Activated CD4-positive, alpha-beta T cell treated with anti-CD3 and anti-CD28 coated beads, Interleukin-2, amount 50 U/mL, for 4 hours (primary cell): ENCODE results near the gene SCAMP1.
"Not testable (repeated sequence)": the region's sequence is repeated elsewhere in the genome, so short reads cannot be mapped to it uniquely, and the experiment has no call there.

Source experiments
- DNase-seq, 2 experiments: peaks; one replicate each; pipeline ENCODE4 v3.0.0-alpha.2; 2020

SCAMP1 gene

DNA sequence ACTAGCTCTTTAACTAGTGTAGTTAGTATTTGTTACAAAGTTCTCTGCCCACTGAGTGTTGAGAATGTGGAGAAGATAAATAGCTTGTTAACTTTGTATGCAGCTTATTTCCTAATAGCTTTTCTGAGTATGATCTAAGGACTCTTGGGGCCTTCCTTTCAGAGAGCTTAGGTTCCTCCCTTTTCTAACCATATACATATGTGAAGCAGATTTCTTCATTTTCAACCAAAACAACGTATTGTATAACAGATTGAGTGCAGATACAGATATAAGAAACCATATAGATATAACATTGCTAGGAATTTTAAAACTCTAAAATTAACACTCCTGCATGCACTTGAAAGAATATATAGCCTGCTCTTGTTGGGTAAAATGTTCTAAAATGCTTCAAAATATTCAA is 70.4 kb downstream of the SCAMP1 start:
- no peak for DNase-seq

DNA sequence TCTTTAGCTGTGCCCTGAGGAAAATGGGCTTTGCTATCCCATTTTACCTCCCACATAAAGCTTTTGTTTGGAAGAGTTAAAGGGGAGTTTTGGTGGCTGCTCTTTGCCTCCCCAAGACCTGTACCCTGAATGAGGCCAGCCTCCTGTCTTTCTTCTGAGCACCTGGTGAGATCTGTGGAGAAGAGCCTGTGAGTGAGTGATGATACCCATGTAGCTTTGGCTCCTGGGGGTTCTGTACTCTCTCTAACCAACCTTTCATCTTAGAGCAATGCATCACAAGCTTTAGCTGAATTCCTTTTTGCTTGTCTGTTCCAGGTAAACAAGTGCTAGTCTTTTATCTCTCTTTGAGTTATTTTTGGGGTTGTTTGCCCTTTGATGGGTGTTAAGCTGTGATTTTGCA is 73.6 kb downstream of the SCAMP1 start:
- DNase-seq, result no peak

DNA sequence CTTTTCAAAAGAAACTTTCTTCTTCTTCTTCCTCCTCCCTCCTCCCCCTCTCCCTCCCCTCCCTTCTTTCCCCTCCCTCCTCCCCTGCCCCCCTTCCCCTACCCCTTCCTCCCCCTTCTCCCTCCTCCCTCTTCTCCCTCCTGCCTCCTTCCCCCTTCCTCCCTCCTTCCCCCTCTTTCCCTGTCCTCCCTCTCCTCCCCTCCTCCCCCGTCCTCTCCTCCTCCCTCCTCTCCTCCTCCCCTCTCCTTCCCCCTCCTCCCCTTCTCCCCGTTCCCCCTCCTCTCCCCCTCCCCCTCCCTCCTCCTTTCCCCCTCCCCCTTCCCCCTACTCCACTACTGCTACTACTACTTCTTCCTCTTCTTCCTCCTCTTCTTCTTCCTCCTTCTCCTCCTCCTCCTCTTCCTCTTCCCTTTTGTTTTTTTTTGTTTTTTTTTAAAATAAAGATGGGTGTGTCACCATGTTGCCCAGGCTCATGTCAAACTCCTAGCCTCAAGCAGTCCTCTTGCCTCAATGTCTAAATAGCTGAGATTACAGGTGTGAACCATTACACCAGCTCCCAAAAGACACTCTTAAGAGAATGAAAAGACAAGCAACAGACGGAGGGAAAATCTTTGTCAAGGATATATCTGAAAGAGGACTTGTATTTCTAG is 87.5 kb downstream of the SCAMP1 start:
- DNase-seq, result no peak

DNA sequence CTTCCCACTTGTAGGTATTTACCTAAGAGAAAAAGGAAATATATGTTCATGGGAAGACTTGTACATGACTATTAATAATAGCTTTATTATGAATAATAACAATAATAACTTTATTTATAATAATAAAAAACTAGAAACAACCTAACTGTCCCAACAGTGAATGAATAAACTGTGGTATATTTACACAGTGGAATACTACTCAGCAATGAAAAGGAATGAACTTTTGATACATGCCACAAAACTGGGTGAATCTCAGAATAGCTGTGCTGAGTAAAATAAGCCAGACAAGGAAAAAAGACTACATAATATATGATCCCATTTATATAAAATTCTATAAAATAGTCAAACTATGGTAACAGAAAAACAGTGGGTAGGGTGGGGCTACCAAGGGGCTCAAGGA is 88.7 kb downstream of the SCAMP1 start:
- DNase-seq, result no peak

DNA sequence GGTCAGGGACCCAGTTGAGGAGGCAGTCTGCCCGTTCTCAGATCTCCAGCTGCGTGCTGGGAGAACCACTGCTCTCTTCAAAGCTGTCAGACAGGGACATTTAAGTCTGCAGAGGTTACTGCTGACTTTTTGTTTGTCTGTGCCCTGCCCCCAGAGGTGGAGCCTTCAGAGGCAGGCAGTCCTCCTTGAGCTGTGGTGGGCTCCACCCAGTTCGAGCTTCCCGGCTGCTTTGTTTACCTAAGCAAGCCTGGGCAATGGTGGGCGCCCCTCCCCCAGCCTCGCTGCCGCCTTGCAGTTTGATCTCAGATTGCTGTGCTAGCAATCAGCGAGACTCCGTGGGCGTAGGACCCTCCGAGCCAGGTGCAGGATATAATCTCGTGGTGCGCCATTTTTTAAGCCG is 97.1 kb downstream of the SCAMP1 start:
- not testable (repeated sequence) for DNase-seq

DNA sequence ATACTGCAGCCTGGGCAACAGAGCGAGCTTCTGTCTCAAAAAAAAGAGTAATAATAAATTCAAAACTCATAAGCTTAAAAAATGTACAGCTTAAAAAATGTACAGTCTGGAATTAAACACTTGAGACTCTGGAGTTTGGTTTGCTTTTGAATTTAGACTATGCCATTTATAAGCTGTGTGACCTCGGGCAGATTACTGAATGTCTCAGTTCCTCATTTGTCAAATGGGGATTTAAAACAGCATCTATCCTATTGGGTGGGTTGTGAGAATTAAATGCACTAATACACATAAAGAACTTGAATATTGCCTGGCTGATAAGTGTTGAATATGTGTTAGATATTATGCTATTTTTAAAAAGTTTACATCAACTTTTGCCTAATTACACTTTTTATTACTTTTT is 98.4 kb downstream of the SCAMP1 start:
- DNase-seq, result no peak

DNA sequence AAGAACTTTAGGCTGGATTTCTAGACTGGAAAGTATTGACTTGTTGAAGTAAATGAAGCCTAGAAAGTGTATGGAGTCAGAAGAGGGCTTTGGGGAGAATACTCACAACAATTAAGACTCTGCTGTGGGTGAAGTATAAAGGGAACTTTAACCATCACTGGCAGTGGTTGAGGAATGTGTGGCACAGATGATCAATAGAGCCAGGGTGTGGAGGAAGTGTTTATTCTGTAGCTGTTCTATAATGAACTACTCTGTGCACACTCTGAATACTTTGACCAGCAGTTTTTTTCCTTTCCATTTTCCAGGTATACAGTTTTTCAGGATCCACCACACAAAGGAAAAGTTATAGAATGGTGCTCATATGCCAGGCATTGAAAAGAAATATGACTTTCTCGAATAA is 106.7 kb downstream of the SCAMP1 start:
- no peak for DNase-seq

DNA sequence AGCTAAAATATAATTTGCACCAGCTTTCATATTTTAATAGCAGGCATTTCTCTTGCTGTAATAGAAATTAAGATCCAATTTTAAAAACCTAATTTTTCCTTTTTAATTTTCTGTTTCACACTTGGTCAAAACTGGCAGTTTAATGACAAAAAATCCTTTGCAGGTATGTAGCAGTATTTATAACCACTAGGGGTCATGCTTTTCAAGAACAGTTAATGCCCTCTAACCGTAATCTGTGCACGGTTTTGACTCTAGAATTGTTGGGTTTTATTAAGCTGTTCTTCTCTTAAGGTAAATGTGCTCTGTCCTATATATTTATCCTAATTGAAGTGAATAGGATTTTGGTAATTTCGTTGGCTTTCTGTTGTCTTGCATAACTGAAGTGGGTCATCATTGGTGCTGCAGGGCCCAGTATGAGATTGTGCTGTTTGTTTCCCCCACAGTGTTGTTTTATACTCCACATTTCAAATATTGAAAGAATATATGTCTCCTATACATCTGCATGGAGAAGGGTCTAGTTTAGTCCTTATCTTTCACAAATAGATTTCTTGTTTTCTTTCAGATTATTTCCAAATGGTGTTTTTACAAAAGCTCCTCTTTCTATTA is 107.4 kb downstream of the SCAMP1 start:
- no peak for DNase-seq

DNA sequence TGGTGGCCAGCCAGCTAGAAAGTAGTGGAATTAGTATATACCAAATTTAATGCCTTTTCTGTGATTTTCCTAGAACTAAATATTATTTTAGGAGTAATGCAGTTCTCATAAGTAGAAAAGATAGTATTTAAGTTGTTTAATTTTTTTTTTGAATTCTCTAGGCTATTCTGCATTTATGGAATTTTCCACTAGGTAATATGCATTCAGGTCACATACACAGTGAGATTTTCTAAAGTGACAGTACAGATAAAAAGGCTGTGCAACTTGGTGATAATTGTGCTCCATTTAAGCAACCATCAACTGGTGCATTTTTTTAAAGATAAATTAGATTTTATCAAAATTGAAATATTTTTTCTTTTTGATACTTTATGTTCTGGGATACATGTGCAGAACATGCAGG is 111.5 kb downstream of the SCAMP1 start:
- DNase-seq, result no peak

DNA sequence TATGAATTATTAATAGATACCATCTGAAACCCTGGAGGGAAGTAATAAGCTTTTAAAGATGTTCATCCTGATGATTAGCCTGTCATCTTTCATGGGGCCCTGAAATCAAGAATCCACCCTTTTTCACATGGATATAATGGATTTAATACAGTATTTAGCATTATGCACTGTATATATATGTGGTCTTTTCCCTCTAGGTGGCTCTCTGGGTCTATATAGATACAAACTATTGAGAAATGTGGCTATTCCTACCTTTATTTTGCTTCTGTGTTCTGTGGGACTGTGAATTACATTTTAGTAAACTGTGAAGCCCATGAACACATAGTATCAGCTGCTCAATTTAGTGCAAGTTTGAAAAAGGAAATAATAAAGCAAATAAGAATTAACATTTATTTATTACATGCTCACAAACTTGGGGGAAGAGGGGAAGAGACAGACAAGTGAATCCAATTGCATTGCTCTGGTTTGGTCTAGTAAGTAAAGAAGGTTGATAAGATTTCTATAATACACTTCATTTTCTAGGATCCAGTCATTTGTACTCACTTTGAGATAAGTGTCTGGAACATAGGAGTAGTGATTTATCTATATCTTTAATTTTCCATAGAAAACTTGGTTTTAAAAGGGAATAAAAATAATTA is 112.2 kb downstream of the SCAMP1 start:
- DNase-seq, result no peak

DNA sequence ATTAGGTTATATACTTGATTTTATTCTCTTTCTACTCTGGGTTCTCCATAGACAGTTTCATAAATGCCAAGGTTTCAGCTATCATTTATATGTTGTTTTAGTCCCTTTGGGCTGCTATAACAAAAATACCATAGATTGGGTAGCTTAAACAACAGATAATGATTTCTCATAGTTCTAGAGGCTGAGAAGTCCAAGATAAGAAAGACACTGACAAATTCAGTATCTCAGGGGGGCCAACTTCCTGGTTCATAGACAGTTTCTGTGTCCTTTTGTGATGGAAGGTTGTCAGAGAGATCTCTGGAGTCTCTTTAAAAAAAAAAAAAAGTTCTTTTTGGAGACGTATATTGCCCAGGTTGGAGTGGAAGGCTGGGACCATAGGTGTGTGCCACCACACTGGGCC is 113.3 kb downstream of the SCAMP1 start:
- no peak for DNase-seq

DNA sequence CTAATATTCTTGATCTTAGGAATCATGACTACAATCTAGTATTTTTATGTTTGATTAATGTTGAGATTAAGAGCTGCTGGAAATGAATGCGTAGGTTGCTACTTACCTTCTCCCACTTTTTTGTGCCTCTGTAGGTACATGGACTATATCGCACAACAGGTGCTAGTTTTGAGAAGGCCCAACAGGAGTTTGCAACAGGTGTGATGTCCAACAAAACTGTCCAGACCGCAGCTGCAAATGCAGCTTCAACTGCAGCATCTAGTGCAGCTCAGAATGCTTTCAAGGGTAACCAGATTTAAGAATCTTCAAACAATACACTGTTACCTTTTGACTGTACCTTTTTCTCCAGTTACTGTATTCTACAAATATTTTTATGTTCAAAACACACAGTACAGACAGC is 115.0 kb downstream of the SCAMP1 start:
- DNase-seq, result no peak

DNA sequence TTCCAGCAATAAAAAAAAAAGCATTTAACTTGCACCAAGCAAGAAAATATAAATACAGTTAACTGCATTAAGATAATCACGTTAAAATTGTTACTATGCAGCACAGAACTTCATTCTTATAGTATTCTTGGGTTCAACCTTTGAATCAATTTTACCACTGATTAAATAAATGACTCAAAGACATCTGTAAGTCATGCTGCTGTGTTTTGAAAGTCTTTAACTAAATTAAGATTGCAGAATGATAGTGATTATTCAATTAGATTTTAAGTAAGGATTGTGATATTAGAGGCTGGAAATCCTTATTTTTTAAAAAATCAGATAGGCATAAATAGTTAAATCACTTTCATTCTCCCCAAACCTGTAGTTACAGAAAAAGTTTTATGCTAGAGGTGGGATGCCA is 116.4 kb downstream of the SCAMP1 start:
- no peak for DNase-seq

DNA sequence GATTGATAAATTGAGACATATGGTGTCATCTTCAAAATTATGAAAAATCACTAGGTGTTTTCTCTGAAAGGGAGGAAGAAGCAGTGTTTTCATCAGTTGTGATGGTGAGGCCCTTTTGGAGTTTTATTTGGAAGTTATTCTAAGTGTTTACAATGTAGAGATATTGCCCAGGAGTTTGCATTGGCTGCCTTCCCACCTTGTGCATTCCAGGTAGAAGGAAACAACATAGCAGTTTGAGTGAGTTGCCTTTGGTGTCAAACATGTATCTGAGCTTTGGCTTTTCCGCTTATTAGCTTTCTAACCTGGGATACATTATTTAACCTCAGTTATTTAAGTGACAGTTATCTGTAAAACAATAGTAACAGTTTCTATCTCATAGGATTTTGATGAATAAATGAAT is 122.5 kb downstream of the SCAMP1 start:
- DNase-seq, result no peak

DNA sequence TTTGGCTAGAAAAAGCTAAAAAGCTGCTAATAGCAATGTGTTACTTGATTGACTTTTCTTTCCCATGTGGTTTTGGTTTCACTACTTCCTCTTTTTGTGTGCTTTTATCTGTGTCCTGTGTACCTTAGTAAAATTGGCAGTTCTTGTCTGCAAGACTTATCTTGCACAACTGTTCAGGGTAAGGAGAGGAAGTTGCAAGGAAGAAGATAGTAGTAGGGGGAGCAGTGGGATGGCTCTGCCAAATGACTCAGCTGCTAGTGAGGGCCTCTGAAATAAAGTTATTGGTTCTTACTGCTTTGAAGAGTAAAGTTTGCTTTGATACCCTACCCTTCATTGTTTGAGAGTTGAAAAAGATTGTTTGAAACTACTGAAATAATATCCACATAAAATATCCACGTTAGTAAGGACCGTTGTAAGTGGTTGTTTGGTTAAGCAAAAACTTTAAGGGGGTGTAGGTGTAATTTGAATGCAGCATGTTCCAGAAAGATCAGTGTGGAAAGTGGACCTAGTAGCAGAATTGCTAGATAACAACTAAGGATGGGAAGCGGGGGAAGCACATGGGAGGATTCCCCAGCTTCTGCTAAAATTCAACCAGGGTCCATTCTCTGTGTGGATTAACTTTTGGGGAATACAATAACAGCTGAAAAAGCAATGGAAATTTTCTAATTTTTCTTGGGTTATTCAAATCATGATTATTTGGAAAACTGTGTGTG is 123.5 kb downstream of the SCAMP1 start:
- no peak for DNase-seq

DNA sequence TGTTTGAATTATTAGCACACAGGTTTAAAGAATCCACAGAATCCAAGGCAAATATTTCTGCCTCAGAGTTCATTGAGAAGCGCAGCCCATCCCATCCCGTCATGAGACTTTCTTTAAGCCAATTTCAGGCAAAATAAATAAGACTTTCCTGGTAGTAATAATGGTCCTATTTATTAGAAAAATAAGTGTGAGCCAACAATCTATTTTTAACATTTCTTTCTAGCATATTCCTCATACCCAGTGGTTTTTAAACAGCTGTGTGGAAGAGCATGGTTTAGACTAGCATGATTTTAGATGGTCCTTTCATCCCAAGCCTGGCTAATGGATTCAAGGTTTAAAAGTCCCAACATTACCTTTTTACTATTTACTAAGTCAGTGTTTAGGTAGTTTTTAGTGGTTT is 125.8 kb downstream of the SCAMP1 start:
- DNase-seq, result no peak

DNA sequence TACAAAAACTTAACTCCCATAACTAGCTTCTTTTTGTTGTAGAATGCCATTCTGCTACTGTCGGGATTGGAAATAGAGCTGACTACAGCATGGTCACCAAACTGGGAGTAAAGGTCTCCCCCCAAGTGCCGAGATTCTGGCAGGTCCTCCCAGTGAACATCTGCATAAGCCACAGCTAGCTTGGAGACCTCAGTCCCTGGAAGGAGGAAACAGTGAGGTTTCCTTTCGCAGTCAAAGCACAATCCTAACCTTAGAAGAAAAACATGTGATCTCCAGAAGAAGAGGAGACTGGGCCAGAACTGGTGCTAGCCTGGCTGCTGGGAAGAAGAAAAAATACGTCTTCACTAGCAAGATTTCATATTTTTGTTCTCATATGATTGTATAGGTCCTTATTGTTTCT is 127.4 kb downstream of the SCAMP1 start:
- DNase-seq, result no peak

DNA sequence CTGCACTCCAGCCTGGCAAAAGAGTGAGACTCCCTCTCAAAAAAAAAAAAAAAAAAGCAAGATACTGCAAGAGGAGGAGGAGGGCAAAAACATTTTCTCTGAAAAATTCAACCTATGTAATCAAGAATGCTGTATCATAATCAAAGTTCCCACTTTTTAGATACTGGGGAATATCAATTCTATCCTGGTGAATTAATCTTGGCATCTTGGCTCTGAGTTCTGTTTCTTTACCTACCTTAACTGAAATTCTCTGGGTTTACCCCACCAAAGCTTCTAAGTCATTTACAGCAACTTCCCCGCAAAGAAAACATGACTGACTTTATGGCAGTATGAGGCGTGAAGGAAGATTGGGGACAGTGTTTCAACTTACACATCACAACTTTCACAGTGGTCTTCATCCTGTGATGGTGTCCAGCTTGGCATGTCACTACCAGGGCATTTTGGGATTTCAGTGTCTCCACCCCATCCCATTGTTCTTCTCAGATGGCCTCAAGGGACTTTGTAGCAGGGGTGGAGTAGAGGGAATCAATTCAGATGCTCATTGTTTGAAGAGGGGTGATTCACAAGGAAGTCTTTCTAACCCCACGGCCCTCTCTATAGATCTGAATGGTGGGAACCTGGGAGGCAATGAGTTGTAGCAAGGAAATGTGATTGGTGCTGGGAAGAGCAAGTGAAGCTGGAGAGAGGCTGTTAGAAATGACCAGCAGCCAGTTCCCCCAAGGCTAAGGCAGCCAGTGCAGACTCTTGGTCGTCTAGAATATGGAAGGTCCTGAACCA is 130.5 kb downstream of the SCAMP1 start:
- DNase-seq, result no peak

DNA sequence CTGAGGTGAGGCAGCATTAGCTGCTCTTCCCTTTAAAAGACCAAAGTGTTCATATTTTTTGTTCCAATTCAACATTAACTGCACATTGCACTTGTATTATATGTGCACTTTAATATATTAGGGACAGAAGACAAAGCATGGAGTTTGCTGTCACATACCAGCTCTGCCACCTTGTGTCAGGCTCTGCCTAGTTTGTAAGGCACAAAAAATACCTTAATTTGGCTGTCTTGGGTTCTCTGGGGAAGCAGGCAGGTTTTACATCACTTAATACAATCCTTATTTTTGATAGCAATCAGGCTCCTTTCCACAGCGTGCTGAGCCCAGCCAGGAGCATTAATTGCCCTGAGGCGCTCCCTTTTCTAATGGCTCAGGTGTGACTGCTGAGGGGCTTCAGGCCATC is 131.8 kb downstream of the SCAMP1 start:
- DNase-seq, result no peak

DNA sequence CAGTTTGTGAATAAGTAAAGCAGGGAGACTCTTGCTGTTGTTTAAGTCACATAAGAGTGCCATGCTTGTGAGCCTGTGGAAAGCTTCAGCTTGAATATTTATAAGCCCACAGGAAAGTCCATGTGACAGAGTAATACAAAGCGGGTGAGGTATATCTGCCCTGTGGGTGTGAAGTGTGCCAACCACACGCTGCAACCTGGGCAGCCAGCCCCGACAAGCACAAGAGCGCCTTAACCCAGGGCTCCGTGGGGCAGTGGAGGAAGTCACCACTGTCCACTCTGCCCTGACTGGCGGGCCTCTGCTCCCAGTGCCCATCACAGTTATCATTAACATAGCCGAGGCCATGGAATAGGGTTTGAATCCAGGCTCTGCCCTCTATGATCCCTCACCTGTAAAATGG is 132.2 kb downstream of the SCAMP1 start:
- DNase-seq, result no peak

DNA sequence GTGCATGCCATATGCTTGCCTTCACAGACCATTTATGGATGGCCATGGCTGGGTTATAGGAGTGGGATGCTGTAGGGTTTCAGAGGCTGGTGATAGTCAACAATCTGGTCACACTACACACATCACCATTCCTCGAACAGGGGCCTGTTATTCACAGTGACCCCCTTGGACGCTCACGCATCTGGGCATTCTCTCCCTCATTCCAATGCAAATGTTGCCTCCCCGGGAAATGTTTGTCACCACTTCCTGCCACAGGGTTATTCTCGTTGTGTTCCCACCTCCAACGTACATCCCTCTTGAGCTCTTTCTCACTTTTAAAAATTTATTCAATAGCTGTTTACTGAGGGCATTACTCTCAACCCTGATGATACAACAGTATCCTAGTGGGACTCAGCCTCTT is 135.4 kb downstream of the SCAMP1 start:
- no peak for DNase-seq

DNA sequence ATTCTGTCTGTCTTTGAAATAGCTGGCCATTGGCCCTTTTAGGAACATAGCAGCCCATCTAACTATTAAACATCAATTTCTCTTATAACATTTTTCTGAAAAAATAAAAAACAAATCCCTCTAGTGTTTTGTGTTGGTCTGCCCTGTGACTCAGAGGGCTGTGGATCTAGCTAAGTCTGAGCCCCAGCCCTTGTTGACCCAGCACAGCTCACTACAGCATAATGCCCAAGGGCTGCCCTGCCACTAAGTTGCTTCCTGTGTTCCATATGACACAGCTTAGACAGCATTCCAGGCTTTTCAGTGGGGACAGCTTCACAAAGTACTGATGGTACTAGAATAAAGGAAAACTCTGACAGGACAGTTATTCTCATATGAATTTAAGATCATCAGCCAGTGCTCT is 136.0 kb downstream of the SCAMP1 start:
- no peak for DNase-seq
